Breast epithelium (tissue), 3 donors: ENCODE data around the gene UGT1A3.
"Not testable (repeated sequence)": the region's sequence is repeated elsewhere in the genome, so short reads cannot be mapped to it uniquely, and the experiment has no call there.

Experiments
- POLR2A ChIP-seq: fragments of 450-650 bp; IDR thresholded peaks from one replicate; pipeline ENCODE4 v1.6.1; 2016; ENCODE audit warnings: antibody characterized with exemption, mild to moderate bottlenecking, moderate library complexity
- TF ChIP-seq, protein P1 (sequence below), 3 donors: fragments of 450-650 bp; IDR thresholded peaks; one replicate each; pipeline ENCODE4 v1.5.1; 2016 to 2017; ENCODE audit warnings: antibody characterized with exemption in 3 of 3, mild to moderate bottlenecking in 3 of 3, moderate library complexity in 3 of 3

DNA sequence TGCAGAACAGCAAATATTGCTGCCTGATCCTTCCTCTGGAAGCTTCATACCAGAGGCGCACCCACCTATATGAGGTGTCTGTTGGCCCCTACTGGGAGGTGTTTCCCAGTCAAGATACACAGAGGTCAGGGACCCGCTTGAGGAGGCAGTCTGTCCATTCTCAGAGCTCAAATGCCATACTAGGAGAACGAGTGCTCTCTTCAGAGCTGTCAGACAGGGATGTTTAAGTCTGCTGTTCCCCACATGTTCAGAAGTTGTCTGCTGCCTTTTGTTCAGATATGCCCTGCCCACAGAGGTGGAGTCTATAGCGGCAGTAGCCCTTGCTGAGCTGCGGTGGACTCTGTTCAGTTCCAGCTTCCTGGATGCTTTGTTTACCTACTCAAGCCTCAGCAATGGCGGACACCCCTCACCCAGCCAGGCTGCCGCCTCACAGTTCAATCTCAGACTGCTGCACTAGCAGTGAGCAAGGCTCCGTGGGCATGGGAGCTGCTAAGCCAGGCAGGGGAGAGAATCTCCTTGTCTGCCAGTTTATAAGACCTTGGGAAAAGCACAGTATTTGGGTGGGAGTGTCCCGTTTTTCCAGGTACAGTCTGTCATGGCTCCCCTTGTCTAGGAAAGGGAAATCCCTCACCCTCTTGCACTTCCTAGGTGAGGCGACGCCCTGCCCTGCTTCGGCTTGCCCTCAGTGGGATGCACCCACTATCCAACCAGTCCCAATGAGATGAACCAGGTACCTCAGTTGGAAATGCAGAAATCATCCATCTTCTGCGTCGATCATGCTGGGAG lies 8.2 kb downstream of the UGT1A3 start:
- TF ChIP-seq, protein P1, sequence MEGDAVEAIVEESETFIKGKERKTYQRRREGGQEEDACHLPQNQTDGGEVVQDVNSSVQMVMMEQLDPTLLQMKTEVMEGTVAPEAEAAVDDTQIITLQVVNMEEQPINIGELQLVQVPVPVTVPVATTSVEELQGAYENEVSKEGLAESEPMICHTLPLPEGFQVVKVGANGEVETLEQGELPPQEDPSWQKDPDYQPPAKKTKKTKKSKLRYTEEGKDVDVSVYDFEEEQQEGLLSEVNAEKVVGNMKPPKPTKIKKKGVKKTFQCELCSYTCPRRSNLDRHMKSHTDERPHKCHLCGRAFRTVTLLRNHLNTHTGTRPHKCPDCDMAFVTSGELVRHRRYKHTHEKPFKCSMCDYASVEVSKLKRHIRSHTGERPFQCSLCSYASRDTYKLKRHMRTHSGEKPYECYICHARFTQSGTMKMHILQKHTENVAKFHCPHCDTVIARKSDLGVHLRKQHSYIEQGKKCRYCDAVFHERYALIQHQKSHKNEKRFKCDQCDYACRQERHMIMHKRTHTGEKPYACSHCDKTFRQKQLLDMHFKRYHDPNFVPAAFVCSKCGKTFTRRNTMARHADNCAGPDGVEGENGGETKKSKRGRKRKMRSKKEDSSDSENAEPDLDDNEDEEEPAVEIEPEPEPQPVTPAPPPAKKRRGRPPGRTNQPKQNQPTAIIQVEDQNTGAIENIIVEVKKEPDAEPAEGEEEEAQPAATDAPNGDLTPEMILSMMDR (IDR thresholded peaks at IDR 0.05) = not testable (repeated sequence)
- TF ChIP-seq POLR2A = not testable (repeated sequence)
